ENCODE results near the gene CD52.
"Not testable (repeated sequence)": the region's sequence is repeated elsewhere in the genome, so short reads cannot be mapped to it uniquely, and the experiment has no call there.

CD52 gene

GRCh38 chr1:26289158-26290059 is 28.3 kb upstream of the CD52 start:
- DNase-seq (ENCODE audit: low read depth): no peak
- H3K4me3 ChIP-seq (ENCODE audit: low read length): no peak overlapping the region

GRCh38 chr1:26290122-26290881 is 27.5 kb upstream of the CD52 start:
- no peak overlapping the region for H3K4me3 ChIP-seq (ENCODE audit: low read length)
- DNase-seq (ENCODE audit: low read depth): no peak
- no peak for TF ChIP-seq CTCF (conservative IDR thresholded peaks at IDR 0.05; ENCODE audit: low read length)

More at GRCh38 chr1:26289158-26290059, 28.3 kb upstream of the CD52 start:
- TF ChIP-seq CTCF (conservative IDR thresholded peaks at IDR 0.05; ENCODE audit: low read length): no peak

GRCh38 chr1:26290882-26291261 is 26.9 kb upstream of the CD52 start:
- no peak for TF ChIP-seq CTCF (conservative IDR thresholded peaks at IDR 0.05; ENCODE audit: low read length)
- DNase-seq (ENCODE audit: low read depth): no peak
- no peak overlapping the region for H3K4me3 ChIP-seq (ENCODE audit: low read length)

GRCh38 chr1:26291433-26291832 is 26.3 kb upstream of the CD52 start:
- H3K4me3 ChIP-seq (ENCODE audit: low read length): no peak overlapping the region
- DNase-seq (ENCODE audit: low read depth): no peak

GRCh38 chr1:26291939-26292338 is 25.8 kb upstream of the CD52 start:
- H3K4me3 ChIP-seq (ENCODE audit: low read length): no peak overlapping the region
- DNase-seq (ENCODE audit: low read depth): no peak
- no peak for TF ChIP-seq CTCF (conservative IDR thresholded peaks at IDR 0.05; ENCODE audit: low read length)

More at GRCh38 chr1:26291433-26291832, 26.3 kb upstream of the CD52 start:
- TF ChIP-seq CTCF (conservative IDR thresholded peaks at IDR 0.05; ENCODE audit: low read length): no peak

- not testable (repeated sequence) for H3K4me3 ChIP-seq (ENCODE audit: low read length); DNase-seq (ENCODE audit: low read depth)
Observed at GRCh38 chr1:26292735-26293134, 25.0 kb upstream of the CD52 start.

- DNase-seq (ENCODE audit: low read depth): no peak
- H3K4me3 ChIP-seq (ENCODE audit: low read length): no peak overlapping the region
- no peak for TF ChIP-seq CTCF (conservative IDR thresholded peaks at IDR 0.05; ENCODE audit: low read length)
Observed at GRCh38 chr1:26293911-26294463, 23.8 kb upstream of the CD52 start.

Data from AG10803 (cell line).